GM21390 (cell line): ENCODE results near the gene SUPT16H.

Source experiments
- ATAC-seq: cut with Tn5 transposase; IDR thresholded peaks from one replicate; pipeline ENCODE4 v1.9.1; 2021; ENCODE audit not compliant: unreplicated experiment

SUPT16H gene

GRCh38 chr14:21369949-21370679, 13.7 kb downstream of the SUPT16H start:
- ATAC-seq: no peak

GRCh38 chr14:21367582-21368144, 16.2 kb downstream of the SUPT16H start:
- ATAC-seq: no peak

- ATAC-seq: no peak
These were observed 27.3 kb downstream of the SUPT16H start for GRCh38 chr14:21356511-21356910.

GRCh38 chr14:21352587-21352986, 31.2 kb downstream of the SUPT16H start:
- no peak for ATAC-seq

- no peak for ATAC-seq
These were observed 33.3 kb downstream of the SUPT16H start for GRCh38 chr14:21350539-21350938.

- ATAC-seq: no peak
These were observed 36.6 kb downstream of the SUPT16H start for GRCh38 chr14:21347201-21347600.

- no peak for ATAC-seq
These were observed 37.2 kb downstream of the SUPT16H start for GRCh38 chr14:21346532-21347135.

- no peak for ATAC-seq
These were observed 40.6 kb downstream of the SUPT16H start for GRCh38 chr14:21343035-21343794.

- no peak for ATAC-seq
These were observed 49.5 kb downstream of the SUPT16H start for GRCh38 chr14:21334202-21334906.

GRCh38 chr14:21332950-21333349, 50.9 kb downstream of the SUPT16H start:
- ATAC-seq: no peak

- no peak for ATAC-seq
These were observed 56.8 kb downstream of the SUPT16H start for GRCh38 chr14:21326972-21327371.

GRCh38 chr14:21322716-21323115, 61.1 kb downstream of the SUPT16H start:
- ATAC-seq: no peak

- no peak for ATAC-seq
These were observed 62.9 kb downstream of the SUPT16H start for GRCh38 chr14:21320913-21321312.

GRCh38 chr14:21317398-21317797, 66.4 kb downstream of the SUPT16H start:
- no peak for ATAC-seq

- ATAC-seq: no peak
These were observed 70.3 kb downstream of the SUPT16H start for GRCh38 chr14:21313512-21313911.

GRCh38 chr14:21311614-21312013, 72.2 kb downstream of the SUPT16H start:
- ATAC-seq: no peak

GRCh38 chr14:21309956-21310355, 73.9 kb downstream of the SUPT16H start:
- ATAC-seq: no peak

- ATAC-seq: no peak
These were observed 74.6 kb downstream of the SUPT16H start for GRCh38 chr14:21309238-21309636.

- peak; percentile 82 for ATAC-seq
These were observed 75.2 kb downstream of the SUPT16H start for GRCh38 chr14:21308479-21309237.

- peak; percentile 32 for ATAC-seq
These were observed 75.7 kb downstream of the SUPT16H start for GRCh38 chr14:21308132-21308478.
